WTC11 (cell line): Measurements from ENCODE around the gene CDH1. TPM values are rescaled to one million over a fixed set of nuclear protein-coding genes. Genes with fewer than 3 reads are reported as not detected.

ENCODE experiments used
- ATAC-seq: fragments of 200-7000 bp; cut with Tn5 transposase; 2 replicates; pipeline ENCODE4 v1.10.0; 2021; ENCODE audit warnings: mild to moderate bottlenecking, moderate library complexity
- CTCF ChIA-PET: fragments of 300-600 bp; sonication (Branson Sonifier 250); formaldehyde crosslinking; loops from one replicate; lab custom pipeline; 2021; ENCODE audit warnings: antibody characterized with exemption; lab: Charles Lee
- POLR2A ChIA-PET: fragments of 350-600 bp; sonication (Branson Sonifier 250); formaldehyde crosslinking; loops from one replicate; lab custom pipeline; 2021; ENCODE audit warnings: antibody characterized with exemption; lab: Charles Lee
- DNase-seq: peaks from one replicate; pipeline ENCODE4 v3.0.0; 2021; ENCODE audit warnings: low spot score
- H3K27ac Mint-ChIP-seq: 2 replicates; pipeline ENCODE4 v1.8.0; 2021; ENCODE audit warnings: mixed read lengths
- H3K27me3 Mint-ChIP-seq: 2 replicates; pipeline ENCODE4 v1.8.0; 2021; ENCODE audit warnings: low read depth, mild to moderate bottlenecking, moderate library complexity, mixed read lengths
- H3K36me3 Mint-ChIP-seq: 2 replicates; pipeline ENCODE4 v1.8.0; 2021; ENCODE audit warnings: mixed read lengths
- H3K4me1 Mint-ChIP-seq: 2 replicates; pipeline ENCODE4 v1.8.0; 2022; ENCODE audit warnings: mixed read lengths
- H3K4me3 Mint-ChIP-seq: 2 replicates; pipeline ENCODE4 v1.8.0; 2021; ENCODE audit warnings: mild to moderate bottlenecking, moderate library complexity, mixed read lengths
- H3K9me3 Mint-ChIP-seq: 2 replicates; pipeline ENCODE4 v1.8.0; 2021; ENCODE audit warnings: mixed read lengths
- E2F4 ChIP-seq: sonication (generic); formaldehyde crosslinking; IDR thresholded peaks from 2 replicates; pipeline ENCODE4 v1.8.1; 2022; ENCODE audit warnings: low read depth, mild to moderate bottlenecking, moderate library complexity, missing genetic modification reagents, borderline replicate concordance
- ERG ChIP-seq: fragments of 250-450 bp; sonication (Bioruptor Pico); IDR thresholded peaks from 2 replicates; pipeline ENCODE4 v1.8.0; 2021; ENCODE audit warnings: mild to moderate bottlenecking
- ETV6 ChIP-seq: sonication (generic); formaldehyde crosslinking; IDR thresholded peaks from 2 replicates; pipeline ENCODE4 v1.8.1; 2022; ENCODE audit warnings: mild to moderate bottlenecking, missing genetic modification reagents
- SP1 ChIP-seq: sonication (generic); formaldehyde crosslinking; conservative IDR thresholded peaks from 2 replicates; pipeline ENCODE4 v1.8.1; 2022; ENCODE audit warnings: missing genetic modification reagents
- TP53 ChIP-seq: sonication (generic); formaldehyde crosslinking; IDR thresholded peaks from 2 replicates; pipeline ENCODE4 v1.8.1; 2023; ENCODE audit warnings: mild to moderate bottlenecking, missing genetic modification reagents
- ZBTB21 ChIP-seq: sonication (generic); formaldehyde crosslinking; IDR thresholded peaks from 2 replicates; pipeline ENCODE4 v1.8.1; 2023; ENCODE audit warnings: mild to moderate bottlenecking, missing genetic modification reagents, borderline replicate concordance
- ZNF671 ChIP-seq: fragments of 250-450 bp; sonication (Bioruptor Pico); IDR thresholded peaks from 2 replicates; pipeline ENCODE4 v1.8.0; 2021; ENCODE audit warnings: mild to moderate bottlenecking
- total RNA-seq: library from RNA; stranded (reverse); gene quantifications from 3 replicates; pipeline ENCODE4 v1.2.3, GENCODE V29; 2021
- TF ChIP-seq, protein P1 (sequence below): fragments of 250-450 bp; sonication (Bioruptor Pico); IDR thresholded peaks from 2 replicates; pipeline ENCODE4 v1.9.0; 2021; ENCODE audit warnings: mild to moderate bottlenecking
- TF ChIP-seq, protein P2 (sequence below): sonication (generic); formaldehyde crosslinking; IDR thresholded peaks from 2 replicates; pipeline ENCODE4 v1.8.1; 2023; ENCODE audit warnings: mild to moderate bottlenecking, missing genetic modification reagents, moderate library complexity
- TF ChIP-seq, protein P3 (sequence below): sonication (generic); formaldehyde crosslinking; IDR thresholded peaks from 2 replicates; pipeline ENCODE4 v1.8.1; 2022; ENCODE audit warnings: low read depth, missing genetic modification reagents, borderline replicate concordance
- TF ChIP-seq, protein P4 (sequence below): sonication (generic); formaldehyde crosslinking; IDR thresholded peaks from 2 replicates; pipeline ENCODE4 v1.8.1; 2023; ENCODE audit warnings: mild to moderate bottlenecking, missing genetic modification reagents, moderate library complexity

CDH1 gene
- total RNA-seq, 1 experiment from 2014 or later: 278 TPM

- no peak for DNase-seq
- ChIA-PET CTCF (no interaction called here), POLR2A (no interaction called here)
- peaks cover 7% of the 10 kb centered on the region for H3K4me1 Mint-ChIP-seq
- no peaks in the 10 kb centered on the region for H3K27me3 Mint-ChIP-seq
- TF ChIP-seq E2F4 (CRISPR knock-in tag): no peak
- TF ChIP-seq, protein P1, sequence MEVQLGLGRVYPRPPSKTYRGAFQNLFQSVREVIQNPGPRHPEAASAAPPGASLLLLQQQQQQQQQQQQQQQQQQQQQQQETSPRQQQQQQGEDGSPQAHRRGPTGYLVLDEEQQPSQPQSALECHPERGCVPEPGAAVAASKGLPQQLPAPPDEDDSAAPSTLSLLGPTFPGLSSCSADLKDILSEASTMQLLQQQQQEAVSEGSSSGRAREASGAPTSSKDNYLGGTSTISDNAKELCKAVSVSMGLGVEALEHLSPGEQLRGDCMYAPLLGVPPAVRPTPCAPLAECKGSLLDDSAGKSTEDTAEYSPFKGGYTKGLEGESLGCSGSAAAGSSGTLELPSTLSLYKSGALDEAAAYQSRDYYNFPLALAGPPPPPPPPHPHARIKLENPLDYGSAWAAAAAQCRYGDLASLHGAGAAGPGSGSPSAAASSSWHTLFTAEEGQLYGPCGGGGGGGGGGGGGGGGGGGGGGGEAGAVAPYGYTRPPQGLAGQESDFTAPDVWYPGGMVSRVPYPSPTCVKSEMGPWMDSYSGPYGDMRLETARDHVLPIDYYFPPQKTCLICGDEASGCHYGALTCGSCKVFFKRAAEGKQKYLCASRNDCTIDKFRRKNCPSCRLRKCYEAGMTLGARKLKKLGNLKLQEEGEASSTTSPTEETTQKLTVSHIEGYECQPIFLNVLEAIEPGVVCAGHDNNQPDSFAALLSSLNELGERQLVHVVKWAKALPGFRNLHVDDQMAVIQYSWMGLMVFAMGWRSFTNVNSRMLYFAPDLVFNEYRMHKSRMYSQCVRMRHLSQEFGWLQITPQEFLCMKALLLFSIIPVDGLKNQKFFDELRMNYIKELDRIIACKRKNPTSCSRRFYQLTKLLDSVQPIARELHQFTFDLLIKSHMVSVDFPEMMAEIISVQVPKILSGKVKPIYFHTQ (CRISPR knock-in tag): no peak
- TF ChIP-seq, all 79 proteins: peak for 0
- H3K27ac Mint-ChIP-seq: 0 out of 2 replicates have a peak overlapping the region, but pooled peaks have one; percentile 42
- no peaks in the 10 kb centered on the region for H3K9me3 Mint-ChIP-seq
- no peak for ATAC-seq
- H3K4me3 Mint-ChIP-seq: no peak overlapping the region
- H3K36me3 Mint-ChIP-seq: peaks cover 3% of the 10 kb centered on the region; the same call in 1 of the 2 replicates
Observed at GRCh38 chr16:68851601-68852000, 114.5 kb downstream of the CDH1 start.

DNA sequence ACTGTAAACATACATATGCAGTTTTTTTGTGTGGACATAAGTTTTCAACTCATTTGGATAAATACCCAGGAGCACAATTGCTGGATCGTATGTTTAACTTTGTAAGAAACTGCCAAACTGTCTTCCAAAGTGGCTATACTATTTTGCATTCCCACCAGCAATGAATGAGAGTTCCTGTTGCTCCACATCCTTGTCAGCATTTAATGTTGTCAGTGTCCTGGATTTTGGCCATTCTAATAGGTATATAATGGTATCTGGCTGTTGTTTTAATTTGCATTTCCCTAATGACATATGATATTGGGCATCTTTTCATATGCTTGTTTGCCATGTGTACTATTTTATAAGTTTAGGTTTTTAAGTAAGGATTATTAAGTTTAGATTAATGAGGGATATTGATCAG, 120.4 kb downstream of the CDH1 start:
- ChIA-PET POLR2A (no interaction called here), CTCF (no interaction called here)
- no peak for TF ChIP-seq SP1
- TF ChIP-seq ETV6 (CRISPR knock-in tag): no peak
- TF ChIP-seq, protein P2, sequence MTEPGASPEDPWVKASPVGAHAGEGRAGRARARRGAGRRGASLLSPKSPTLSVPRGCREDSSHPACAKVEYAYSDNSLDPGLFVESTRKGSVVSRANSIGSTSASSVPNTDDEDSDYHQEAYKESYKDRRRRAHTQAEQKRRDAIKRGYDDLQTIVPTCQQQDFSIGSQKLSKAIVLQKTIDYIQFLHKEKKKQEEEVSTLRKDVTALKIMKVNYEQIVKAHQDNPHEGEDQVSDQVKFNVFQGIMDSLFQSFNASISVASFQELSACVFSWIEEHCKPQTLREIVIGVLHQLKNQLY (CRISPR knock-in tag): no peak
- TF ChIP-seq, protein P3, sequence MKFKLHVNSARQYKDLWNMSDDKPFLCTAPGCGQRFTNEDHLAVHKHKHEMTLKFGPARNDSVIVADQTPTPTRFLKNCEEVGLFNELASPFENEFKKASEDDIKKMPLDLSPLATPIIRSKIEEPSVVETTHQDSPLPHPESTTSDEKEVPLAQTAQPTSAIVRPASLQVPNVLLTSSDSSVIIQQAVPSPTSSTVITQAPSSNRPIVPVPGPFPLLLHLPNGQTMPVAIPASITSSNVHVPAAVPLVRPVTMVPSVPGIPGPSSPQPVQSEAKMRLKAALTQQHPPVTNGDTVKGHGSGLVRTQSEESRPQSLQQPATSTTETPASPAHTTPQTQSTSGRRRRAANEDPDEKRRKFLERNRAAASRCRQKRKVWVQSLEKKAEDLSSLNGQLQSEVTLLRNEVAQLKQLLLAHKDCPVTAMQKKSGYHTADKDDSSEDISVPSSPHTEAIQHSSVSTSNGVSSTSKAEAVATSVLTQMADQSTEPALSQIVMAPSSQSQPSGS: no peak
- DNase-seq (no peak), ATAC-seq (no peak)
- no peak overlapping the region for H3K27ac Mint-ChIP-seq
- no peaks in the 10 kb centered on the region for H3K27me3 Mint-ChIP-seq
- peaks cover 13% of the 10 kb centered on the region for H3K36me3 Mint-ChIP-seq
- peaks cover 10% of the 10 kb centered on the region for H3K9me3 Mint-ChIP-seq
- H3K4me1 Mint-ChIP-seq: peaks cover 13% of the 10 kb centered on the region
- H3K4me3 Mint-ChIP-seq: no peak overlapping the region

- Mint-ChIP-seq H3K9me3 (peaks cover 10% of the 10 kb centered on the region), H3K4me1 (peaks cover 13% of the 10 kb centered on the region), H3K36me3 (peaks cover 24% of the 10 kb centered on the region), H3K27ac (no peak overlapping the region; the same call in 1 of the 2 replicates), H3K27me3 (no peaks in the 10 kb centered on the region), H3K4me3 (no peak overlapping the region)
- TF ChIP-seq ZBTB21 (CRISPR knock-in tag): no peak
- TF ChIP-seq E2F4 (CRISPR knock-in tag): no peak
- TF ChIP-seq, protein P4, sequence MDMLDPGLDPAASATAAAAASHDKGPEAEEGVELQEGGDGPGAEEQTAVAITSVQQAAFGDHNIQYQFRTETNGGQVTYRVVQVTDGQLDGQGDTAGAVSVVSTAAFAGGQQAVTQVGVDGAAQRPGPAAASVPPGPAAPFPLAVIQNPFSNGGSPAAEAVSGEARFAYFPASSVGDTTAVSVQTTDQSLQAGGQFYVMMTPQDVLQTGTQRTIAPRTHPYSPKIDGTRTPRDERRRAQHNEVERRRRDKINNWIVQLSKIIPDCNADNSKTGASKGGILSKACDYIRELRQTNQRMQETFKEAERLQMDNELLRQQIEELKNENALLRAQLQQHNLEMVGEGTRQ: no peak
- no peak for TF ChIP-seq ZNF671 (CRISPR knock-in tag)
- TF ChIP-seq ERG (CRISPR knock-in tag): no peak
- no peak for TF ChIP-seq TP53 (CRISPR knock-in tag)
- POLR2A ChIA-PET: no interaction called here
- CTCF ChIA-PET: no interaction called here
- ATAC-seq: no peak
- no peak for DNase-seq
Observed at GRCh38 chr16:68859828-68860227, 122.7 kb downstream of the CDH1 start.
